MV-4-11 (cell line): ENCODE results near the gene DNAJC30.
"Not testable (repeated sequence)": the region's sequence is repeated elsewhere in the genome, so short reads cannot be mapped to it uniquely, and the experiment has no call there.

Experiments used
- DNase-seq: peaks from one replicate; lab custom pipeline; 2025; lab: John Stamatoyannopoulos, UW

The DNAJC30 gene

DNA sequence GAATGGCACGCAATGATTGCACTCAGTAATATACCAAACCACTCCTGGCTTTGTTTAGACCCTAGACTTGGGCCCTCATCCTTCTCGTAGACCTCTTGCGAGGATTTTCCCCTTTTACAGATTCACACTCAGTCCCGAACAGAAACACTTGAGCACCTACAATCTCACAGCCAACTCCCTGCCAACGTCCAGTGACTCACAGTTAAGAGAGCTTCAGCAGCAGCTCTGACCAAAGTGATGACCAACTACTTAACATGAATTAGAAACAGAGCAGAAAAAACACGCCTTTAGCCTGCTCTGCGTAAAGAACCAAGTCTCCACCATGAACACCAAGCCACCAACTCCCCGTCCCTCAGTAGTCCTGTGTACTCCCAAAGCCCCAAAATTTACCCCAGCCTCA lies 2.2 kb downstream of the DNAJC30 start:
- DNase-seq: no peak

- DNase-seq: no peak
These were observed 2.8 kb downstream of the DNAJC30 start for GRCh38 chr7:73680501-73680900.

- no peak for DNase-seq
These were observed 3.5 kb downstream of the DNAJC30 start for GRCh38 chr7:73679709-73680108.

GRCh38 chr7:73678862-73679261 lies 4.4 kb downstream of the DNAJC30 start:
- DNase-seq: no peak

DNA sequence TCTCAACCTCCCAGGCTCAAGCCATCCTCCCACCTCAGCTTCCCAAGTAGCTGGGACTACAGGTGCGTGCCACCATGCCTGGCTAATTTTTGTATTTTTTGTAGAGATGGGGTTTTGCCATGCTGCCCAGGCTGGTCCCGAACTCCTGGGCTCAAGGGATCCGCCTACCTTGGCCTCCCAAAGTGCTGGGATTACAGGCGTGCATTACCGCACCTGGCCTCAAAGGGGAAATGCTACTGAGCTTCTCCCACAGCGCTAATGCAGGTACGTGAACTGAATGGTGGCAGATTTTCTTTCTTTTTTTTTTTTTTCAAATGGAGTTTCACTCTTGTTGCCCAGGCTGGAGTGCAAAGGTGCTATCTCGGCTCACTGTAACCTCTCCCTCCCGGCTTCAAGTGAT lies 7.2 kb downstream of the DNAJC30 start:
- not testable (repeated sequence) for DNase-seq

DNA sequence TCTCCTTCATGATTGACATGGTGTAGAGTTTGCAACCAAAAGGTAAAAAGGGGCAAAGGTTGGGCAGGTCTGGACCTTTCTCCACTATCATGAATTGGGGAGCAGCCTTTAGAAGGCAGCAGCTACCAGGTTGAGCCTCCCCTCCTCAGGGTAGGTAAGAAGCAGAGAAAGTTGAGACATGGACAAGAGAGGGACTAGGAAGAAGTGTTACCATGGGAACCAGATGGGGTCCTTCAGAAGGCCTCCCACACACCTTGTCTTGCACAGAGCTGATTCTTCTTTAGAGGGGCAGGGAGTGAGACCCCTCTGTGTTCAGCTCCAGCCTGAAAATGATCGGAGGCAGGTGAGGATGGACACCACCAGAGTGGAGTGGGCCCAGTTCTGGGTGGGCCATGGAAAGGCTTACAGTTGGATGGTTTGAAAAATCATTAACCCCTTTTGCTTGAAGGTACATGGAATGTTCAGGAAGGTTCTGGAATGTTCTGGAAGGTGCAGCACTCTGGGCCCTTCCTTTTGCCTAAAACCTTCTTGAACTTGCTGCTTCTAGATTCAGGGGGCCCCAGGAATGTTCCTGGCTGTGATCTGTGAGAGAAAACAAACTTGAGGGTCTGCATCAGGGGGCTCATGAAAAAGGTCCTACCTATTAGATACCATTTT lies 8.7 kb downstream of the DNAJC30 start:
- DNase-seq: no peak

DNA sequence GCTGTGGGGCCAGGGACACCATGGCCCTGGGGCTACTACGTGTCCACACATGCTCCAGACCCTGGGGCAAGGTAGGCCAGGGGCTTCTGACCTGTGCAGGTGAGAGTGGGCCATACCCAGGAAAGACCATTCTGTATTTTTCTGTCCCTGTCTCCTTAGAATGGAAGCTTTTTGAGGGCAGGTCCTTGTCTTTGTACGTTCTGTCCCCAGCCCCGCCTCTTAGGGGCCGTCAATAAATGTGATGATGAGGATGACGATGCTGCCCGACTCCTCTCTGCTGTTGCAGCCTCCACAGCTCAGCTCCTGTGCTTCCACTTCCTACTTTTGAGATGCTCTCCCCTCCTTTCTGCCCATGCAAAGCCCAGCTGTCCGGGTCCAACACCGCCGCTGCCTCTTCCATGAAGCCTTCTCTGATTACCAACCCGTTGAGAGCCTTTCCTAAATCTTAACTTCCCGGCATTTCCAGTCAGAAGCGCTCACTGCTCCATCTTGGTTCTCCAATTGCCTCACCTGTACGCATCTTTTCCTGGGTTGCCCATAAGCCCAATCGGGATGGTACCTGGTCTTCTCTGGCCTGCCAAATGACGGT lies 11.3 kb downstream of the DNAJC30 start:
- no peak for DNase-seq

DNA sequence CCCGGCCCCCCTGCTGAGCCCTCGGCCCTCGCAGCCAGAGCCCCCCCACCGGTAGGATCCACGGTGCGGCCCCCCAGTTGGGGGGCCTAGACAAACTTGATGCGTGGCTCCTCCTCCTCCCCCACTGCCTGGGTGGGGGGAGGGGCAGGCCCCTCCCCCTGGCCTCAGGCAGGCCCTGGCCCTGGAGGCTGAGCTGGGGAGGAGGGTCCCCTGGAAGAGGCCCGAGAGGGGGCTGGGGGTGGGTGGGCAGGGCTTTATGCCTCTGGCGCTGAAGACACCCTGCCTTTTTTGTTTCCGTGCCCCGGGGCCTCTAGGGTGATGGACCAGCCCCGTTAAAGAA lies 12.0 kb downstream of the DNAJC30 start:
- DNase-seq: no peak

DNA sequence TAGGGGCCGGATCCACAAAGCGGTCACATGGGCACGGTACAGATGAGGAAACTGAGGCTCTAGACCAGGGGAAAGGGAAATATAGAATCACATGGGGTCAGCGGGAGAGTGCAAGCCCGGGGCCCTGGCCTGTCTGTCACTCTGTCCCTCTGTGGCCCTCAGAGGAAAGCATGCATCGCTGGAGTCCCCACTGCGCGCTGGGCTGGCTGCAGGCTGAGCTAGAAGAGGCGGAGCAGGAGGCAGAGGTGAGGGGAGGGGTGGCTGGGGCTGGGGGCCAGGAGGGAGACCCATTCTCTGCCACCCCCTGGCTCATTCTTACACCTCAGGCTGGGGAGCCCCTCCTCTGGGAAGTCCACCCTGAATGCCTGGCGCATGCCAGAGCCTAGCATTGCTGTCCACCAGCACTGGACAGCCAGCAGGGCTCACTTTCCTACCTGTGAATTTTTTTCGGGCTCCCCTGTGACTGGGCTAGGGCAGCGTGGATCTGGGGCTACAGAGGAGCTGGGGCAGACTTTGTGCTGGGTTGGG lies 13.3 kb downstream of the DNAJC30 start:
- no peak for DNase-seq

DNA sequence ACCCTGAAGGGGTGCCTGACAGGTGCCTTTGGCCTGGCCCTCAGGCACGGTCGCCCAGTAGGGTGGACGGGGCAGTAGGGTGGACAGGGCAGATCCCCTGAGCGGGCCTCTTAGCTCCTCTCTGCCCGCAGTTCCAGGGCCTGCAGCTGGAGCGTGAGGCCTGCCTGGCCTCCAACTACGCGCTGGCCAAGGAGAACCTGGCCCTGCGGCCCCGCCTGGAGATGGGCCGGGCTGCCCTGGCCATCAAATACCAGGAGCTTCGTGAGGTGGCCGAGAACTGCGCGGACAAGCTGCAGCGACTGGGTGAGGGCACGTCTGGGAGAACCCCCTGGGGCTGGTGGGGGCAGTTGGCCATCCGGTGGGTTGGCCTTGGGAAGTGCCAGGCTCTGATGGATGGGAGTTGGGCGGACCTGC lies 14.0 kb downstream of the DNAJC30 start:
- no peak for DNase-seq

DNA sequence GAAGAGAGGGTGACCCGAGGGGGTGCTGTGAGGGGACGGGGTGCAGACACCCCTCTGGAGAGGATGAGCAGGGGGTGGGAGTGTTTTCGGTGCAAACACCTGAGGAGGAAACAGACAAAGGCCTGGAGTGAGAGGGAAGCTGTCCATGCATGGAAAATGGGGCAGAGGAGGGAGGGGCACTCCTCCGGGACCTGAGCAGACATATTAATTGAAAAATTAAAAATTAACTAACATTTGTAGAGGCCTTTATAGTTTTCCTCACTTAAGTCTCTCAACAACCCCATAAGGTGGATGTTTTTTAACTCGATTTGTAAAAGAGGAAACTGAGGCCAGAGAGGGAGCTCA lies 14.4 kb downstream of the DNAJC30 start:
- DNase-seq: no peak

- DNase-seq: no peak
These were observed 15.0 kb downstream of the DNAJC30 start for GRCh38 chr7:73668103-73668885.

GRCh38 chr7:73667344-73668102 lies 15.7 kb downstream of the DNAJC30 start, which contains the start of gene VPS37D:
VPS37D (plus strand) TSS chr7:73667831; CDS start chr7:73667959, 128 bp downstream.
- peak; percentile 58 for DNase-seq

DNA sequence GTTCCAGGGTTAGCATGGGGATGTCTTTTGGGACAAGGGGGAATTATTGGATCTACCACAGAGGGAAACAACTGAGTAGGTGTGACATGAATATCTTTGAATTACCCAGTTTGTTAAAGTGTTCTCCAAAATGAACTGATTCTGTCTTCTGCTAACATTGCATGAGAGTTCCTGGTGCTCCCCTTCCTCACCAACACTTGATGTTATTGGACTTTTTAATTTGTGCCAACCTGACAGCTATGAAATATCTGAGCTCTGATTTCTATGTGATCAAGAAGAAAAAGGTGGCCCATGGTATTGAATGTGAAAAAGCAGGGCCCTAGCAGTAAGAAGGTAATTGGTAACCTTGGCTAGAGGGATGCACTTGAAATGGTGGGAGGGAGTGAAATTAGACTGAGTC lies 20.2 kb downstream of the DNAJC30 start:
- no peak for DNase-seq

DNA sequence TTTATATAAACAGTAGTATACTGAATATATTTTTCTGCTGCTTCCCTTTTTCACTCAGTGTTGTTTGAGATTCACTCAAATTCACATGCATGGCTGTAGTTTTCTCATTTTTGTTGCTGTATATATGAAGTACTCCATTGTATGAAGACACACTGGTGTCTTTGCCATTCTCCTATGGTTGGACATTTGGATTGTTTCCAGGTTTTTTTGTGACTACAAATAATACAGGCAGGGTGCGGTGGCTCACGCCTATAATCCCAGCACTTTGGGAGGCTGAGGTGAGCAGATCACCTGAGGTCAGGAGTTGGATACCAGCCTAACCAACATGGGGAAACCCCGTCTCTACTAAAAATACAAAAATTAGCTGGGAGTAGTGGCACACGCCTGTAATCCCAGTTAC lies 22.7 kb downstream of the DNAJC30 start:
- not testable (repeated sequence) for DNase-seq

GRCh38 chr7:73659983-73660382 lies 23.3 kb downstream of the DNAJC30 start:
- no peak for DNase-seq

GRCh38 chr7:73655309-73655708 lies 27.9 kb downstream of the DNAJC30 start:
- DNase-seq: not testable (repeated sequence)

- DNase-seq: no peak
These were observed 30.7 kb downstream of the DNAJC30 start for GRCh38 chr7:73652541-73652949.

DNA sequence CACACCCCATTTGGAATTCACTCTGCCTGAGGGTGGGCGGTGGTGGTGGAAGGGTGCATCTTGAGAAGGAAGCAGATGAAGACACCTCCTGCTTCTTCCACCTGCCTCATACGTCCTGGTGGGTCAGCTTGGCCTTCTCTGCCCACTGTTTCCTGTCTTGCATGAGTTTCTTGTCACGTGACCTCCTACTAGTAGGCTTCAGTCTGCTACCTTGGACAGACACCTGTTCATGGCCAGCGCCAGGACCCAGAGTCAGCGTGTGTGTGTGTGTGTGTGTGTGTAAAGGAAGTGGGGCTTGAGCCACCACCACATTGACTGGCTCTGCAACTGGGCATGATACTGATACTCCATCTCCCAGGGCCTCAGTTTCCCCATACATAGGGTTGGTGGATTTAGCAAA lies 32.7 kb downstream of the DNAJC30 start:
- no peak for DNase-seq

DNA sequence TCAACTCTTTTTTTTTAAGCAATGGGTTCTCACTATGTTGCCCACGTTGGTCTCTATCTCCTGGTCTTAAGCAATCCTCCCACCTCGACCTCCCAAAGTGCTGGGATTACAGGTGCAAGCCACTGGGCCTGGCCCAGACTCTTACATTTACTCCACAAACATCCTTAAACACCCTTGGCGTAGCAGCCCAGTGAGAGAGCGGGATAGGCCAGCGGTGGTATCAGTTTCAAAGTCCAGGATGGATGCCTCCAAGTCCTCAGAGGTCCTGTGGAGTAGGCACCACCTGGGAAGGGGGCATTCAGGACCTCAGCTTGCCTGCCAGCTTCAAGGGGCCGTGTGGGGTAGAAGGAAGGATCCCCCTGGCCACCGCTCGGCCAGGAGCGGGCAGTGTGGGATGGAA lies 33.7 kb downstream of the DNAJC30 start:
- DNase-seq: no peak

DNA sequence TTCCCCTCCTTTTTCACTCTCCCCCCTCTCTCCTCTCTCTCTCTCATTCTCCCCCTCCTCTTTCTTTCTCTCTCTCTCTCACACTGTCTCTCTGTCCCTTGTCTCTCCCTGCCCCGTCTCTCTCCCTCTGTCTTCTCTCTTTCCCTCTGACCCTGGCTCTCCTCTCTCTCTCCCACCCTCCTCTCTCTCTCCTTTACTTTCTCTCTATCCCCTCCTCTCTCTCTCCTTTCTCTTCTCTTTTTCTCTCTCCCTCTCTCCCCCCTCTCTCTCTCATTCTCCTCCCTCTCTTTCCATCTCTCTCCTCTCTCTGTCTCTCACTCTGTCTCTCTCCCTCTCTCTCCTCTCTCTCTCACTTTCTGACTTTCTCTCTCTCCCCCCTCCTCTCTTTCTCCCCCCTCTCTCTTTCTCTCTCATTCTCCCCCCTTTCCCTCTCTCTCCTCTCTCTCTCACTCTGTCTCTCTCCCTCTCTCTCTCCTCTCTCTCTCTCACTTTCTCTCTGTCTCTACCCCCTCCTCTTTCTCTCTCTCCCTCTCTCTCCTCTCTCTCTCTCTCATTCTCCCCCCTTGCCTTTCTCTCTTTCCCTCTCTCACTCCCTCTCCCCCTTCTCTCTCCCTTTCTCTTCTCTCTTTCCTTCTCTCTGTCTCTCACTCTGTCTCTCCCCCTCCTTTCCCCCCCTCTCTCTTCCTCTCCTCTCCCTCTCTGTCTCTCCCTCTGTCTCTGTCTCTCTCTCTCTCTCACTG lies 34.5 kb downstream of the DNAJC30 start:
- no peak for DNase-seq
